ENCODE measurements around the gene TAAR2. TPM values are rescaled to one million over a fixed set of nuclear protein-coding genes. Genes with fewer than 3 reads are reported as not detected.

TAAR2 gene
- total and polyA plus RNA-seq, 2 of the 8 experiments (the other 6 are each of a cell fraction or from before 2014, with no cell fraction given): not detected

DNA sequence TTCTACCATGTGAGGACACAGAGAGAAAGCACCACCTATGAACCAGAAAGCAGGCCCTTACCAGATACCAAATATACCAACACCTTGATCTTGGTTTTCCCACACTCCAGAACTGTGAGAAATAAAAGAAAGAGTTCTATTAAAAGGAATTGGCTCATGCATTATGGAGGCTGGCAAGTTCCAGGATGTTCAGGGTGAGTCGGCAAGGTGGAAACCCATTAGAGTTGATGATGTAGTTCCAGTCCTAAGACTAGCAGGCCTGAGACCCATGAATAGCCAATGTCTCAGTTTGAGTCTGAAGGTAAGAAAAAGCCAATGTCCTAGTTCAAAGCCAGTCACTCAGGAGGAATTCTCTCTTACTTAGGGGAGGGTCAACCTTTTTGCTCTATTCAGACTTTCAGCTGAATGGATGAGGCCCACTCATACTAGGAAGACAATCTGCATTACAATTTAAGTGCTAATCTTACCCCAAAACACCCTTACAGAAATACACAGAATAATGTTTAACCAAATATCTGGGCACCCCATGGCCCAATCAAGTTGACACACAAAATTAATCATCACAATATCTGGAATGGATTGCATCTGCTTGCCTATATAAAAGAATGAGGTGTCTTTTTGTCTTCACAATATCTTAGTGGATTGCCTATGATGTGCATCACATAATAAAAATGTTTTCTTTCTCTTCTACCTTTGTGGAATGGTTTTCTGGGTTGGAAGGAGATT is 40.4 kb upstream of the TAAR2 start:
- Histone ChIP-seq H3K4me3 (ENCODE audit: extremely low read depth in 1 of 4, insufficient read depth in 2 of 4, low read depth in 3 of 4, low read length in 4 of 4) (no peak overlapping the region), H2BK20ac (ENCODE audit: low read length) (no peak overlapping the region), H4K91ac (replicated peaks; ENCODE audit: insufficient read length, low read length) (no peak overlapping the region), H3K9me3 (ENCODE audit: insufficient read depth in 2 of 2, low read depth in 1 of 2, low read length in 1 of 2) (peaks cover 0 to 8% of the 10 kb centered on the region in 2 experiments; a peak in 2 of 4 replicates), H3K4me1 (replicated peaks in 1 of 4; ENCODE audit: control insufficient read depth in 3 of 4, insufficient read depth in 4 of 4, low read length in 3 of 4) (peaks cover 0 to 6% (median 0%) of the 10 kb centered on the region in 4 experiments; a peak in 2 of 7 replicates), H3K27ac (ENCODE audit: low read depth, low read length) (no peak overlapping the region), H2BK12ac (ENCODE audit: low read depth, low read length) (no peak overlapping the region), H3K4ac (replicated peaks; ENCODE audit: insufficient read length, low read depth, low read length) (no peak overlapping the region), H4K20me1 (replicated peaks in 1 of 2; ENCODE audit: control insufficient read depth in 1 of 2, insufficient read depth in 2 of 2, low read length in 2 of 2) (no peaks in the 10 kb centered on the region), H2AK5ac (ENCODE audit: low read depth, low read length) (no peak overlapping the region), H3K23me2 (ENCODE audit: low read depth, low read length) (no peaks in the 10 kb centered on the region), H4K8ac (ENCODE audit: extremely low read depth, insufficient read depth, low read length) (no peak overlapping the region), H3K79me1 (ENCODE audit: low read depth, low read length) (no peaks in the 10 kb centered on the region), H3K14ac (ENCODE audit: insufficient read length) (no peak overlapping the region), H3K56ac (replicated peaks; ENCODE audit: insufficient read length, low read depth, low read length) (no peak overlapping the region), H3K27me3 (replicated peaks in 1 of 4; ENCODE audit: control insufficient read depth in 3 of 4, extremely low read depth in 1 of 4, insufficient read depth in 3 of 4, low read length in 3 of 4) (no peaks in the 10 kb centered on the region), H2BK120ac (replicated peaks; ENCODE audit: low read depth, low read length) (no peak overlapping the region), H3K23ac (ENCODE audit: insufficient read length) (no peak overlapping the region), H2BK15ac (ENCODE audit: low read length) (no peak overlapping the region), H3K36me3 (ENCODE audit: control insufficient read depth in 2 of 4, insufficient read depth in 4 of 4, low read length in 3 of 4) (peaks cover 0 to 3% (median 0%) of the 10 kb centered on the region in 4 experiments; a peak in 1 of 8 replicates), H3K9ac (replicated peaks in 1 of 4; ENCODE audit: extremely low read depth in 1 of 4, low read depth in 3 of 4, low read length in 3 of 4) (no peak overlapping the region), H4K5ac (ENCODE audit: insufficient read length, low read depth, low read length) (no peak overlapping the region), H2BK5ac (ENCODE audit: low read depth, low read length) (no peak overlapping the region), H3K18ac (ENCODE audit: extremely low read depth, low read length) (no peak overlapping the region), H2AFZ (ENCODE audit: low read length) (no peak overlapping the region), H3K4me2 (ENCODE audit: insufficient read depth in 1 of 2, low read depth in 2 of 2, low read length in 2 of 2) (no peak overlapping the region), H3K79me2 (ENCODE audit: control insufficient read depth in 1 of 2, insufficient read depth in 2 of 2, low read length in 2 of 2) (no peaks in the 10 kb centered on the region)
- ChIA-PET POLR2A (ENCODE audit: partially characterized antibody) (no interaction called here), CTCF (ENCODE audit: partially characterized antibody) (interaction anchor here (2.2 kb wide), 1 partner anchor 50 kb away, joined by 5 read pairs; no protein-coding TSS in a partner anchor)
- DNase-seq (ENCODE audit: low read depth in 1 of 2, low spot score in 2 of 2) (no peak), FAIRE-seq (no peak)
- WGBS, 2 experiments (ENCODE audit: extremely low coverage in 1 of 2, insufficient coverage in 1 of 2, insufficient read length in 1 of 2, insufficient replicate concordance in 2 of 2, low coverage in 1 of 2, low lambda C conversion rate in 2 of 2, missing lambda C conversion rate in 1 of 2): 92% methylated on average over 1 of the region's 1 CpG; no CpG with 5 or more reads in 1 of the 2 experiments
- TF ChIP-seq RFX5 (IDR thresholded peaks at IDR 0.05; ENCODE audit: borderline replicate concordance, low read depth, low read length): no peak
- TF ChIP-seq CBX8 (IDR thresholded peaks at IDR 0.05; ENCODE audit: borderline replicate concordance, low read depth, low read length): no peak
- TF ChIP-seq EZH2 (IDR thresholded peaks at IDR 0.05; ENCODE audit: low read depth, low read length, severe bottlenecking): no peak
- no peak for TF ChIP-seq CEBPB (IDR thresholded peaks at IDR 0.05; ENCODE audit: low read depth, low read length)
- no peak for TF ChIP-seq MAFK (IDR thresholded peaks at IDR 0.05; ENCODE audit: low read depth, low read length)
- TF ChIP-seq RAD21 (IDR thresholded peaks at IDR 0.05 in 1 of 2, conservative IDR thresholded peaks at IDR 0.05 in 1 of 2; ENCODE audit: low read depth in 2 of 2, low read length in 2 of 2): no peak
- no peak for TF ChIP-seq JUND (IDR thresholded peaks at IDR 0.05; ENCODE audit: low read length)
- no peak for TF ChIP-seq KDM1A (IDR thresholded peaks at IDR 0.05; ENCODE audit: borderline replicate concordance, low read length)
- no peak for TF ChIP-seq PHF8 (conservative IDR thresholded peaks at IDR 0.05; ENCODE audit: low read depth, low read length)
- TF ChIP-seq CREB1 (IDR thresholded peaks at IDR 0.05): no peak
- no peak for TF ChIP-seq ZNF274 (IDR thresholded peaks at IDR 0.05; ENCODE audit: borderline replicate concordance, extremely low read depth, low read length)
- no peak for TF ChIP-seq SP2 (IDR thresholded peaks at IDR 0.05; ENCODE audit: low read length)
- TF ChIP-seq TCF12 (IDR thresholded peaks at IDR 0.05; ENCODE audit: low read depth, low read length): no peak
- TF ChIP-seq RXRA (IDR thresholded peaks at IDR 0.05; ENCODE audit: insufficient read depth, low read depth, low read length): no peak
